ENCODE measurements around the gene CNTN5.
"Not testable (repeated sequence)": the region's sequence is repeated elsewhere in the genome, so short reads cannot be mapped to it uniquely, and the experiment has no call there.

The CNTN5 gene

GRCh38 chr11:99271527-99271926 is 250.8 kb downstream of the CNTN5 start:
- Mint-ChIP-seq H3K4me1 (no peaks in the 10 kb centered on the region), H3K27me3 (no peaks in the 10 kb centered on the region), H3K9me3 (no peaks in the 10 kb centered on the region), H3K27ac (no peak overlapping the region), H3K36me3 (no peaks in the 10 kb centered on the region), H3K4me3 (no peak overlapping the region)
- DNase-seq, result no peak
- ATAC-seq (replicated peaks), result no peak

- Mint-ChIP-seq H3K27me3 (no peaks in the 10 kb centered on the region), H3K4me3 (no peak overlapping the region), H3K9me3 (no peaks in the 10 kb centered on the region), H3K36me3 (no peaks in the 10 kb centered on the region), H3K27ac (no peak overlapping the region), H3K4me1 (no peaks in the 10 kb centered on the region)
- ATAC-seq (replicated peaks), result no peak
- no peak for DNase-seq
These were observed 254.8 kb downstream of the CNTN5 start for GRCh38 chr11:99275521-99275920.

- H3K9me3 Mint-ChIP-seq, result peaks cover 1 to 2% of the 10 kb centered on the region in 2 donors
- DNase-seq (no peak), ATAC-seq (replicated peaks) (no peak)
- no peaks in the 10 kb centered on the region for H3K4me1 Mint-ChIP-seq
- no peaks in the 10 kb centered on the region for H3K27me3 Mint-ChIP-seq
- no peak overlapping the region for H3K4me3 Mint-ChIP-seq
- H3K27ac Mint-ChIP-seq, result no peak overlapping the region
- H3K36me3 Mint-ChIP-seq, result no peaks in the 10 kb centered on the region
These were observed 256.5 kb downstream of the CNTN5 start for GRCh38 chr11:99277281-99277680.

GRCh38 chr11:99279266-99279665 is 258.5 kb downstream of the CNTN5 start:
- Mint-ChIP-seq H3K27ac (no peak overlapping the region), H3K36me3 (no peaks in the 10 kb centered on the region), H3K27me3 (no peaks in the 10 kb centered on the region), H3K9me3 (peaks cover 2 to 3% of the 10 kb centered on the region in 2 donors), H3K4me1 (no peaks in the 10 kb centered on the region), H3K4me3 (no peak overlapping the region)
- DNase-seq (no peak), ATAC-seq (replicated peaks) (no peak)

- no peak for ATAC-seq (replicated peaks)
- Mint-ChIP-seq H3K27ac (no peak overlapping the region), H3K36me3 (no peaks in the 10 kb centered on the region), H3K9me3 (peaks cover 2 to 3% of the 10 kb centered on the region in 2 donors), H3K27me3 (no peaks in the 10 kb centered on the region), H3K4me3 (no peak overlapping the region), H3K4me1 (no peaks in the 10 kb centered on the region)
- DNase-seq, result no peak
These were observed 260.6 kb downstream of the CNTN5 start for GRCh38 chr11:99281331-99281730.

GRCh38 chr11:99297925-99298324 is 277.2 kb downstream of the CNTN5 start:
- not testable (repeated sequence) for ATAC-seq (replicated peaks); H3K4me1 Mint-ChIP-seq; H3K36me3 Mint-ChIP-seq; H3K4me3 Mint-ChIP-seq; H3K9me3 Mint-ChIP-seq; H3K27me3 Mint-ChIP-seq; H3K27ac Mint-ChIP-seq; DNase-seq

- ATAC-seq (replicated peaks) (no peak), DNase-seq (no peak)
- H3K9me3 Mint-ChIP-seq, result no peaks in the 10 kb centered on the region
- H3K27ac Mint-ChIP-seq, result no peak overlapping the region
- no peaks in the 10 kb centered on the region for H3K4me1 Mint-ChIP-seq
- H3K4me3 Mint-ChIP-seq, result no peak overlapping the region
- H3K27me3 Mint-ChIP-seq, result no peaks in the 10 kb centered on the region
- H3K36me3 Mint-ChIP-seq, result no peaks in the 10 kb centered on the region
These were observed 286.9 kb downstream of the CNTN5 start for GRCh38 chr11:99307510-99308088.

- DNase-seq (no peak), ATAC-seq (replicated peaks) (no peak)
- no peaks in the 10 kb centered on the region for H3K36me3 Mint-ChIP-seq
- H3K27ac Mint-ChIP-seq, result no peak overlapping the region
- no peaks in the 10 kb centered on the region for H3K9me3 Mint-ChIP-seq
- H3K27me3 Mint-ChIP-seq, result no peaks in the 10 kb centered on the region
- no peak overlapping the region for H3K4me3 Mint-ChIP-seq
- no peaks in the 10 kb centered on the region for H3K4me1 Mint-ChIP-seq
These were observed 291.1 kb downstream of the CNTN5 start for GRCh38 chr11:99311870-99312269.

GRCh38 chr11:99316776-99317520 is 296.2 kb downstream of the CNTN5 start:
- no peaks in the 10 kb centered on the region for H3K27me3 Mint-ChIP-seq
- H3K27ac Mint-ChIP-seq, result no peak overlapping the region
- no peak for DNase-seq
- ATAC-seq (replicated peaks), result no peak
- H3K4me3 Mint-ChIP-seq, result no peak overlapping the region
- H3K9me3 Mint-ChIP-seq, result peaks cover 2 to 7% of the 10 kb centered on the region in 2 donors
- H3K4me1 Mint-ChIP-seq, result no peaks in the 10 kb centered on the region
- no peaks in the 10 kb centered on the region for H3K36me3 Mint-ChIP-seq

- H3K27me3 Mint-ChIP-seq, result no peaks in the 10 kb centered on the region
- no peak for ATAC-seq (replicated peaks)
- DNase-seq, result no peak
- H3K27ac Mint-ChIP-seq, result no peak overlapping the region
- peaks cover 2 to 7% of the 10 kb centered on the region in 2 donors for H3K9me3 Mint-ChIP-seq
- no peaks in the 10 kb centered on the region for H3K36me3 Mint-ChIP-seq
- H3K4me1 Mint-ChIP-seq, result no peaks in the 10 kb centered on the region
- no peak overlapping the region for H3K4me3 Mint-ChIP-seq
These were observed 300.1 kb downstream of the CNTN5 start for GRCh38 chr11:99320769-99321290.

- Mint-ChIP-seq H3K9me3 (peaks cover 2 to 11% of the 10 kb centered on the region in 2 donors), H3K4me1 (no peaks in the 10 kb centered on the region), H3K27me3 (no peaks in the 10 kb centered on the region), H3K36me3 (no peaks in the 10 kb centered on the region), H3K27ac (no peak overlapping the region), H3K4me3 (no peak overlapping the region)
- no peak for DNase-seq
- no peak for ATAC-seq (replicated peaks)
These were observed 305.1 kb downstream of the CNTN5 start for GRCh38 chr11:99325847-99326246.

GRCh38 chr11:99327066-99327465 is 306.3 kb downstream of the CNTN5 start:
- Mint-ChIP-seq H3K4me3 (no peak overlapping the region), H3K36me3 (no peaks in the 10 kb centered on the region), H3K27me3 (no peaks in the 10 kb centered on the region), H3K9me3 (peaks cover 0 to 4% of the 10 kb centered on the region in 2 donors), H3K4me1 (no peaks in the 10 kb centered on the region), H3K27ac (no peak overlapping the region)
- no peak for ATAC-seq (replicated peaks)
- DNase-seq, result no peak

- Mint-ChIP-seq H3K4me1 (no peaks in the 10 kb centered on the region), H3K4me3 (no peak overlapping the region)
- DNase-seq, result no peak
These were observed 306.8 kb downstream of the CNTN5 start for GRCh38 chr11:99327527-99327926.

GRCh38 chr11:99333621-99334020 is 312.9 kb downstream of the CNTN5 start:
- peaks cover 0 to 4% of the 10 kb centered on the region in 2 donors for H3K9me3 Mint-ChIP-seq
- H3K36me3 Mint-ChIP-seq, result no peaks in the 10 kb centered on the region
- ATAC-seq (replicated peaks) (no peak), DNase-seq (no peak)
- no peak overlapping the region for H3K4me3 Mint-ChIP-seq
- H3K27me3 Mint-ChIP-seq, result no peaks in the 10 kb centered on the region
- no peak overlapping the region for H3K27ac Mint-ChIP-seq
- H3K4me1 Mint-ChIP-seq, result no peaks in the 10 kb centered on the region

More at GRCh38 chr11:99327527-99327926, 306.8 kb downstream of the CNTN5 start:
- Mint-ChIP-seq H3K27me3 (no peaks in the 10 kb centered on the region), H3K9me3 (peaks cover 0 to 4% of the 10 kb centered on the region in 2 donors), H3K36me3 (no peaks in the 10 kb centered on the region), H3K27ac (no peak overlapping the region)
- ATAC-seq (replicated peaks), result no peak

GRCh38 chr11:99343117-99343516 is 322.4 kb downstream of the CNTN5 start:
- Mint-ChIP-seq H3K27me3 (no peaks in the 10 kb centered on the region), H3K9me3 (peaks cover 0 to 2% of the 10 kb centered on the region in 2 donors), H3K4me3 (no peak overlapping the region), H3K4me1 (no peaks in the 10 kb centered on the region), H3K27ac (no peak overlapping the region), H3K36me3 (no peaks in the 10 kb centered on the region)
- ATAC-seq (replicated peaks) (no peak), DNase-seq (no peak)
